ENCODE measurements around the gene PEF1.

GRCh38 chr1:31593136-31593665 is 51.5 kb downstream of the PEF1 start:
- TF ChIP-seq FOSL1 (IDR thresholded peaks at IDR 0.05; ENCODE audit: insufficient read depth, low read depth, low read length) (no peak), SIN3A (conservative IDR thresholded peaks at IDR 0.05 in 1 of 2, IDR thresholded peaks at IDR 0.05 in 1 of 2; ENCODE audit: low read depth in 1 of 2, low read length in 2 of 2) (no peak), CTCF (IDR thresholded peaks at IDR 0.05; ENCODE audit: control extremely low read depth in 1 of 3, insufficient read depth in 1 of 3, low read depth in 1 of 3, low read length in 3 of 3) (no peak), CHD1 (IDR thresholded peaks at IDR 0.05; ENCODE audit: low read depth, low read length) (no peak), POLR2AphosphoS5 (IDR thresholded peaks at IDR 0.05; ENCODE audit: low read depth, low read length) (no peak), EZH2 (IDR thresholded peaks at IDR 0.05; ENCODE audit: low read depth, low read length, severe bottlenecking) (no peak), SP1 (IDR thresholded peaks at IDR 0.05; ENCODE audit: low read depth, low read length) (no peak)
